Trophoblast cell (in vitro differentiated cells and primary cell): ENCODE data around the gene MYBPHL.

Source experiments
- DNase-seq, 2 donors: peaks; one replicate each; pipeline ENCODE4 v3.0.0-alpha.2; 2016
- H2AFZ ChIP-seq: 2 replicates; pipeline ENCODE4 v1.6.1; 2013; ENCODE audit warnings: low read length, moderate library complexity, mild to moderate bottlenecking; ENCODE audit not compliant: insufficient read depth, poor library complexity
- H2AK5ac ChIP-seq: 2 replicates; pipeline ENCODE4 v1.6.1; 2013; ENCODE audit warnings: mild to moderate bottlenecking, low read length
- H2BK120ac ChIP-seq: 2 replicates; pipeline ENCODE4 v1.6.1; 2013; ENCODE audit warnings: low read length, mild to moderate bottlenecking, moderate library complexity; ENCODE audit not compliant: insufficient read depth, poor library complexity
- H2BK12ac ChIP-seq: 2 replicates; pipeline ENCODE4 v1.6.1; 2013; ENCODE audit warnings: mild to moderate bottlenecking, low read length, moderate library complexity
- H2BK5ac ChIP-seq: 2 replicates; pipeline ENCODE4 v1.6.1; 2013; ENCODE audit warnings: low read length, low read depth, moderate library complexity, mild to moderate bottlenecking; ENCODE audit not compliant: poor library complexity
- H3K14ac ChIP-seq: 2 replicates; pipeline ENCODE4 v1.6.1; 2013; ENCODE audit warnings: mild to moderate bottlenecking, low read length
- H3K18ac ChIP-seq: 2 replicates; pipeline ENCODE4 v1.6.1; 2013; ENCODE audit warnings: mild to moderate bottlenecking, low read length
- H3K23ac ChIP-seq: 2 replicates; pipeline ENCODE4 v1.6.1; 2013; ENCODE audit warnings: low read length
- H3K27ac ChIP-seq: 2 replicates; pipeline ENCODE4 v1.5.1; 2013; ENCODE audit warnings: low read depth, mild to moderate bottlenecking, inconsistent platforms, low read length, moderate library complexity
- H3K27me3 ChIP-seq: 2 replicates; pipeline ENCODE4 v1.6.1; 2013; ENCODE audit warnings: inconsistent platforms, mild to moderate bottlenecking, low read length, moderate library complexity; ENCODE audit not compliant: insufficient read depth
- H3K36me3 ChIP-seq, 2 experiments: 1 replicate in 1 of 2; 2 replicates in 1 of 2; pipeline ENCODE4 v1.6.1; 2013; ENCODE audit warnings: low read length in 2 of 2, mild to moderate bottlenecking in 2 of 2, moderate library complexity in 1 of 2; ENCODE audit not compliant: insufficient read depth in 2 of 2, control insufficient read depth in 1 of 2
- H3K4ac ChIP-seq: 2 replicates; pipeline ENCODE4 v1.6.1; 2013; ENCODE audit warnings: low read depth, mild to moderate bottlenecking, low read length, moderate library complexity
- H3K4me1 ChIP-seq, 2 experiments: 1 replicate in 1 of 2; 2 replicates in 1 of 2; pipeline ENCODE4 v1.6.1; 2013; ENCODE audit warnings: low read length in 2 of 2, mild to moderate bottlenecking in 2 of 2, moderate library complexity in 1 of 2; ENCODE audit not compliant: insufficient read depth in 2 of 2, control insufficient read depth in 1 of 2
- H3K4me2 ChIP-seq: 2 replicates; pipeline ENCODE4 v1.6.1; 2013; ENCODE audit warnings: inconsistent platforms, mild to moderate bottlenecking, low read length, moderate library complexity
- H3K4me3 ChIP-seq: 2 replicates; pipeline ENCODE4 v1.5.1; 2013; ENCODE audit warnings: mild to moderate bottlenecking, low read depth, low read length, inconsistent platforms
- H3K79me1 ChIP-seq: one replicate; pipeline ENCODE4 v1.6.1; 2013; ENCODE audit warnings: low read length
- H3K79me2 ChIP-seq: 2 replicates; pipeline ENCODE4 v1.6.1; 2013; ENCODE audit warnings: low read length, mild to moderate bottlenecking; ENCODE audit not compliant: control insufficient read depth, insufficient read depth, poor library complexity
- H3K9ac ChIP-seq: 2 replicates; pipeline ENCODE4 v1.6.1; 2013; ENCODE audit warnings: mild to moderate bottlenecking, low read length
- H3K9me3 ChIP-seq: 2 replicates; pipeline ENCODE4 v1.6.1; 2013; ENCODE audit warnings: low read depth, mild to moderate bottlenecking, control low read depth, inconsistent platforms, low read length; ENCODE audit not compliant: insufficient read depth
- H4K12ac ChIP-seq: 2 replicates; pipeline ENCODE4 v1.6.1; 2013; ENCODE audit warnings: low read depth, mild to moderate bottlenecking, low read length, moderate library complexity
- H4K8ac ChIP-seq: 2 replicates; pipeline ENCODE4 v1.6.1; 2013; ENCODE audit warnings: low read depth, mild to moderate bottlenecking, low read length, moderate library complexity
- H4K91ac ChIP-seq: one replicate; pipeline ENCODE4 v1.6.1; 2013; ENCODE audit warnings: low read depth, mild to moderate bottlenecking, low read length, moderate library complexity
- WGBS: extraction: QIAGEN DNeasy Blood & Tissue Kit; methylation state at CpG from one replicate; pipeline ENCODE4 v1.1.7; 2013; ENCODE audit warnings: missing lambda C conversion rate; ENCODE audit not compliant: insufficient read length, insufficient coverage; ENCODE audit errors: extremely low coverage; 5-methylcytosine and 5-hydroxymethylcytosine counted together

MYBPHL gene

GRCh38 chr1:109350655-109351054, 43.8 kb upstream of the MYBPHL start:
- WGBS = no CpG with 5 or more reads among the region's 1 CpG
- no peak overlapping the region for H2BK120ac ChIP-seq
- DNase-seq = no peak

DNA sequence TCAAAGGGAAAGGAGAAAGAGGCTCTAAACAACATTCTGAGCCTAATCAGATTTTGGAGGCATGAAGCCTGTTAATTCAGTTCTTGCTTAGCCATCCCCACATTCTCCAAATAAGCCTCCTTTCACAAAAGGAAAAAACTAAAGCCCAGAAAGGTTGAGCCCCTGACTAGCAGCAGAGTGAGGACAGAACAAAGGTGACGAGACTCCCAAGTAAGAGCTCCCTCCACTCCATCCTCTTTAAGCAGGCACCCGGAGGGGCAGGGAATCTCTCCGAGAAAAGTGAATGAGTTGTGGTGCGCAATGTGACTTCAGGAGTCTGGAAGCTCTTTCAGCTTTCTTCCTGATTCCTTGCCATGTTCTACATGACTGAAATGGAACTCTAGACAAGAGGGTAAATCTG, 43.4 kb upstream of the MYBPHL start:
- no peaks in the 10 kb centered on the region for H3K27me3 ChIP-seq
- no peaks in the 10 kb centered on the region for H3K79me1 ChIP-seq
- WGBS = no CpG with 5 or more reads among the region's 4 CpGs
- H3K4me2 ChIP-seq = no peak overlapping the region
- no peak overlapping the region for H4K12ac ChIP-seq
- no peaks in the 10 kb centered on the region for H3K9me3 ChIP-seq
- H2AK5ac ChIP-seq = no peak overlapping the region
- no peak overlapping the region for H3K14ac ChIP-seq
- H3K36me3 ChIP-seq = peaks cover 27 to 50% of the 10 kb centered on the region in 2 experiments
- no peak overlapping the region for H4K8ac ChIP-seq
- peaks cover 1 to 2% of the 10 kb centered on the region in 2 experiments for H3K4me1 ChIP-seq
- no peak overlapping the region for H2BK5ac ChIP-seq
- H2AFZ ChIP-seq = no peak overlapping the region
- H3K9ac ChIP-seq = no peak overlapping the region
- H3K79me2 ChIP-seq = no peaks in the 10 kb centered on the region
- H3K18ac ChIP-seq = no peak overlapping the region
- H2BK120ac ChIP-seq = no peak overlapping the region
- H3K23ac ChIP-seq = no peak overlapping the region
- no peak overlapping the region for H4K91ac ChIP-seq
- no peak overlapping the region for H2BK12ac ChIP-seq
- no peak overlapping the region for H3K27ac ChIP-seq
- no peak overlapping the region for H3K4ac ChIP-seq
- H3K4me3 ChIP-seq = no peak overlapping the region
- DNase-seq = no peak

More at GRCh38 chr1:109350655-109351054, 43.8 kb upstream of the MYBPHL start:
- Histone ChIP-seq H3K27ac (no peak overlapping the region), H3K79me2 (no peaks in the 10 kb centered on the region), H3K23ac (no peak overlapping the region), H3K9ac (no peak overlapping the region), H2BK12ac (no peak overlapping the region), H3K4me3 (no peak overlapping the region), H4K8ac (no peak overlapping the region), H3K4me1 (peaks cover 1 to 2% of the 10 kb centered on the region in 2 experiments), H2AFZ (no peak overlapping the region), H2AK5ac (no peak overlapping the region), H3K18ac (no peak overlapping the region), H3K9me3 (no peaks in the 10 kb centered on the region), H4K91ac (no peak overlapping the region), H3K79me1 (no peaks in the 10 kb centered on the region), H3K36me3 (peaks cover 26 to 47% of the 10 kb centered on the region in 2 experiments), H4K12ac (no peak overlapping the region), H3K4me2 (no peak overlapping the region), H3K4ac (no peak overlapping the region), H3K27me3 (no peaks in the 10 kb centered on the region), H2BK5ac (no peak overlapping the region), H3K14ac (no peak overlapping the region)

- H3K79me2 ChIP-seq = no peaks in the 10 kb centered on the region
- no peak overlapping the region for H3K4ac ChIP-seq
- no CpG with 5 or more reads among the region's 6 CpGs for WGBS
- no peak overlapping the region for H3K27ac ChIP-seq
- no peaks in the 10 kb centered on the region for H3K4me1 ChIP-seq
- peaks cover 37 to 60% of the 10 kb centered on the region in 2 experiments for H3K36me3 ChIP-seq
- no peaks in the 10 kb centered on the region for H3K27me3 ChIP-seq
- H3K23ac ChIP-seq = no peak overlapping the region
- no peak overlapping the region for H3K18ac ChIP-seq
- H2BK5ac ChIP-seq = no peak overlapping the region
- no peak overlapping the region for H4K91ac ChIP-seq
- DNase-seq = no peak
- no peak overlapping the region for H3K9ac ChIP-seq
- no peak overlapping the region for H4K8ac ChIP-seq
- no peak overlapping the region for H3K4me3 ChIP-seq
- H3K14ac ChIP-seq = no peak overlapping the region
- no peak overlapping the region for H2BK120ac ChIP-seq
- no peak overlapping the region for H2BK12ac ChIP-seq
- no peaks in the 10 kb centered on the region for H3K79me1 ChIP-seq
- no peak overlapping the region for H4K12ac ChIP-seq
- no peak overlapping the region for H2AK5ac ChIP-seq
- no peak overlapping the region for H2AFZ ChIP-seq
- H3K4me2 ChIP-seq = no peak overlapping the region
- no peaks in the 10 kb centered on the region for H3K9me3 ChIP-seq
Observed at GRCh38 chr1:109347511-109347910, 40.7 kb upstream of the MYBPHL start.

- H3K4ac ChIP-seq = no peak overlapping the region
- H3K27ac ChIP-seq = no peak overlapping the region
- H3K79me2 ChIP-seq = no peaks in the 10 kb centered on the region
- H3K18ac ChIP-seq = no peak overlapping the region
- no CpG with 5 or more reads among the region's 9 CpGs for WGBS
- no peak overlapping the region for H2AK5ac ChIP-seq
- no peak overlapping the region for H2BK5ac ChIP-seq
- H3K27me3 ChIP-seq = no peaks in the 10 kb centered on the region
- H4K91ac ChIP-seq = no peak overlapping the region
- H3K4me3 ChIP-seq = no peak overlapping the region
- H2BK120ac ChIP-seq = no peak overlapping the region
- H3K4me1 ChIP-seq = no peaks in the 10 kb centered on the region
- DNase-seq = no peak
- peaks cover 40 to 53% of the 10 kb centered on the region in 2 experiments for H3K36me3 ChIP-seq
- H2BK12ac ChIP-seq = no peak overlapping the region
- H3K14ac ChIP-seq = no peak overlapping the region
- H3K23ac ChIP-seq = no peak overlapping the region
- H4K12ac ChIP-seq = no peak overlapping the region
- no peak overlapping the region for H3K9ac ChIP-seq
- no peak overlapping the region for H2AFZ ChIP-seq
- H4K8ac ChIP-seq = no peak overlapping the region
- no peak overlapping the region for H3K4me2 ChIP-seq
- no peaks in the 10 kb centered on the region for H3K9me3 ChIP-seq
- H3K79me1 ChIP-seq = no peaks in the 10 kb centered on the region
Observed at GRCh38 chr1:109341944-109342930, 35.4 kb upstream of the MYBPHL start.
